Heart left ventricle (tissue), 13 donors: ENCODE results near the gene DUSP12.

ENCODE experiments used
- POLR2A ChIP-seq, 2 donors: fragments of 450-650 bp; IDR thresholded peaks; one replicate each; pipeline ENCODE4 v1.6.1; 2017; ENCODE audit warnings: antibody characterized with exemption in 2 of 2, mild to moderate bottlenecking in 2 of 2, moderate library complexity in 2 of 2
- TF ChIP-seq, protein P1 (sequence below), 12 donors: fragments of 200-600 bp; sonication (generic) in 4 of 12; IDR thresholded peaks; one replicate each; pipeline versions ENCODE4 v1.5.0 to v1.8.0; 2018 to 2022; ENCODE audit warnings: antibody characterized with exemption in 12 of 12, mild to moderate bottlenecking in 5 of 12
- donor health status: ischemic (EF 13 %, LVEDD 7.1; RV severe dilation, severe dysfunction).
- donor health status: DM: no; HTN: yes; CAD: no.
- donor health status: DM: no; HTN: no; CAD: no.
- donor health status: ischemic (EF 25% LVEDD 6.9; RV normal size, moderate dysfunction).
- donor health status: ischemic (EF 25% LVEDD 5.7; RV mildly dilated, moderate dysfunction).
- donor health status: ischemic (EF 35%, LVEDD 5.7; RV mildly dilated, moderate dysfunction).
- donor health status: nonischemic (EF 11% LVEDD 7.7; RV severe dilation, severe dysfunction).
- donor health status: DM: yes; HTN: yes; CAD: no.
- donor health status: PGD.
- donor health status: ischemic (EF 29% LVEDD 5.4; RV normal size, mild dysfunction).
- donor health status: nonischemic (EF 23%, LVEDD 6.1; RV moderate dilation, normal function).

GRCh38 chr1:161768461-161768860, 18.9 kb downstream of the DUSP12 start:
- TF ChIP-seq, protein P1, sequence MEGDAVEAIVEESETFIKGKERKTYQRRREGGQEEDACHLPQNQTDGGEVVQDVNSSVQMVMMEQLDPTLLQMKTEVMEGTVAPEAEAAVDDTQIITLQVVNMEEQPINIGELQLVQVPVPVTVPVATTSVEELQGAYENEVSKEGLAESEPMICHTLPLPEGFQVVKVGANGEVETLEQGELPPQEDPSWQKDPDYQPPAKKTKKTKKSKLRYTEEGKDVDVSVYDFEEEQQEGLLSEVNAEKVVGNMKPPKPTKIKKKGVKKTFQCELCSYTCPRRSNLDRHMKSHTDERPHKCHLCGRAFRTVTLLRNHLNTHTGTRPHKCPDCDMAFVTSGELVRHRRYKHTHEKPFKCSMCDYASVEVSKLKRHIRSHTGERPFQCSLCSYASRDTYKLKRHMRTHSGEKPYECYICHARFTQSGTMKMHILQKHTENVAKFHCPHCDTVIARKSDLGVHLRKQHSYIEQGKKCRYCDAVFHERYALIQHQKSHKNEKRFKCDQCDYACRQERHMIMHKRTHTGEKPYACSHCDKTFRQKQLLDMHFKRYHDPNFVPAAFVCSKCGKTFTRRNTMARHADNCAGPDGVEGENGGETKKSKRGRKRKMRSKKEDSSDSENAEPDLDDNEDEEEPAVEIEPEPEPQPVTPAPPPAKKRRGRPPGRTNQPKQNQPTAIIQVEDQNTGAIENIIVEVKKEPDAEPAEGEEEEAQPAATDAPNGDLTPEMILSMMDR (IDR thresholded peaks at IDR 0.05) = no peak
- no peak for TF ChIP-seq POLR2A (IDR thresholded peaks at IDR 0.05)
